Body of pancreas (tissue), 4 donors: Measurements from ENCODE around the gene PAPSS1. TPM values are rescaled to one million over a fixed set of nuclear protein-coding genes. Genes with fewer than 3 reads are reported as not detected.

Experiments used
- ATAC-seq: fragments of 150-250 bp; one replicate; pipeline ENCODE4 v1.9.1; 2016
- DNase-seq, 4 donors: peaks; one replicate each; pipeline ENCODE4 v3.0.0-alpha.2; 2019
- H3K27ac ChIP-seq, 4 donors: fragments of 200-600 bp; sonication (generic); 1 replicate in 3 of 4; 2 replicates in 1 of 4; pipeline versions ENCODE4 v1.5.1 to v1.6.1; 2016 to 2019; ENCODE audit warnings: mild to moderate bottlenecking in 1 of 4, mixed read lengths in 1 of 4, moderate library complexity in 1 of 4
- H3K27me3 ChIP-seq, 2 donors: fragments of 200-600 bp; sonication (generic); one replicate each; pipeline ENCODE4 v1.6.0; 2016; ENCODE audit warnings: mild to moderate bottlenecking in 1 of 2
- H3K36me3 ChIP-seq, 2 donors: fragments of 200-600 bp; sonication (generic); replicated peaks in 1 of 2; 2 replicates each; pipeline ENCODE4 v1.5.1; 2016; ENCODE audit warnings: low read depth in 2 of 2; ENCODE audit not compliant: insufficient read depth in 1 of 2
- H3K4me1 ChIP-seq: fragments of 200-600 bp; sonication (generic); one replicate; pipeline ENCODE4 v1.6.0; 2016
- H3K4me3 ChIP-seq, 2 donors: fragments of 200-600 bp; sonication (generic); 1 replicate in 1 of 2; 2 replicates in 1 of 2; pipeline ENCODE4 v1.5.1; 2016 to 2019
- H3K9me3 ChIP-seq, 3 donors: fragments of 200-600 bp; sonication (generic); 1 replicate in 2 of 3; 2 replicates in 1 of 3; pipeline ENCODE4 v1.5.1; 2016
- CTCF ChIP-seq, 7 experiments: fragments of 450-650 bp in 4 of 7; fragments of 200-600 bp in 3 of 7; sonication (generic) in 3 of 7; IDR thresholded peaks; one replicate each; pipeline ENCODE4 v1.5.1; 2016 to 2019; ENCODE audit warnings: antibody characterized with exemption in 7 of 7
- POLR2A ChIP-seq, 3 donors: fragments of 450-650 bp; IDR thresholded peaks; one replicate each; pipeline ENCODE4 v1.6.1; 2016; ENCODE audit warnings: antibody characterized with exemption in 3 of 3, mild to moderate bottlenecking in 2 of 3
- WGBS, 2 donors: methylation state at CpG; one replicate each; pipeline ENCODE4 v1.1.5; 2017; 5-methylcytosine and 5-hydroxymethylcytosine counted together
- intact Hi-C: fragments of 100-400 bp; cut with DNase I; formaldehyde crosslinking; loops from one replicate; pipeline ENCODE4 v1.15.1; 2023
- total RNA-seq, 2 donors: library from RNA; depleted of rRNA; stranded (reverse); fragments of >200 nt; gene quantifications; one replicate each; pipeline ENCODE4 v1.1.0, GENCODE V29; 2016

The PAPSS1 gene
- total RNA-seq, 2 donors from 2014 or later = 15.8 to 42.3 TPM

GRCh38 chr4:107625391-107625902 is 94.6 kb downstream of the PAPSS1 start:
- TF ChIP-seq POLR2A (IDR thresholded peaks at IDR 0.05) (no peak), CTCF (IDR thresholded peaks at IDR 0.05) (no peak)
- H3K36me3 ChIP-seq = no peaks in the 10 kb centered on the region
- no peak overlapping the region for H3K27ac ChIP-seq
- no peak overlapping the region for H3K4me3 ChIP-seq
- 91 to 95% methylated on average over 4 of the region's 4 CpGs for WGBS, 2 donors
- no peaks in the 10 kb centered on the region for H3K9me3 ChIP-seq
- no peak for DNase-seq
- intact Hi-C loops = no loop called here
- no peaks in the 10 kb centered on the region for H3K27me3 ChIP-seq
- no peaks in the 10 kb centered on the region for H3K4me1 ChIP-seq
- no peak for ATAC-seq

GRCh38 chr4:107624024-107624423 is 96.0 kb downstream of the PAPSS1 start:
- DNase-seq (no peak), ATAC-seq (no peak)
- Histone ChIP-seq H3K4me3 (no peak overlapping the region), H3K4me1 (peaks cover 3% of the 10 kb centered on the region), H3K27ac (no peak overlapping the region), H3K9me3 (no peaks in the 10 kb centered on the region), H3K27me3 (no peaks in the 10 kb centered on the region), H3K36me3 (no peaks in the 10 kb centered on the region)
- 89 to 97% methylated on average over 2 of the region's 2 CpGs for WGBS, 2 donors
- intact Hi-C loops = no loop called here
- TF ChIP-seq CTCF (IDR thresholded peaks at IDR 0.05) (no peak), POLR2A (IDR thresholded peaks at IDR 0.05) (no peak)

- no peak for TF ChIP-seq CTCF (IDR thresholded peaks at IDR 0.05)
- no peak for TF ChIP-seq POLR2A (IDR thresholded peaks at IDR 0.05)
- DNase-seq (no peak), ATAC-seq (no peak)
- Histone ChIP-seq H3K4me1 (peaks cover 10% of the 10 kb centered on the region), H3K4me3 (no peak overlapping the region), H3K9me3 (no peaks in the 10 kb centered on the region), H3K27ac (no peak overlapping the region), H3K36me3 (no peaks in the 10 kb centered on the region), H3K27me3 (no peaks in the 10 kb centered on the region)
- intact Hi-C loops = no loop called here
- WGBS, 2 donors = 95 to 100% methylated on average over 2 of the region's 2 CpGs
Observed at GRCh38 chr4:107622006-107622405, 98.0 kb downstream of the PAPSS1 start.

GRCh38 chr4:107619731-107620130 is 100.3 kb downstream of the PAPSS1 start:
- Histone ChIP-seq H3K4me3 (no peak overlapping the region), H3K36me3 (no peaks in the 10 kb centered on the region), H3K9me3 (no peaks in the 10 kb centered on the region), H3K27ac (no peak overlapping the region), H3K4me1 (peaks cover 13% of the 10 kb centered on the region), H3K27me3 (no peaks in the 10 kb centered on the region)
- ATAC-seq (no peak), DNase-seq (no peak)
- intact Hi-C loops = no loop called here
- TF ChIP-seq CTCF (IDR thresholded peaks at IDR 0.05) = no peak
- TF ChIP-seq POLR2A (IDR thresholded peaks at IDR 0.05) = no peak
- WGBS, 2 donors = 89 to 91% methylated on average over 2 of the region's 2 CpGs

- H3K9me3 ChIP-seq = no peaks in the 10 kb centered on the region
- 82 to 87% methylated on average over 2 of the region's 2 CpGs for WGBS, 2 donors
- DNase-seq = no peak
- no peaks in the 10 kb centered on the region for H3K27me3 ChIP-seq
- ATAC-seq = no peak
- H3K36me3 ChIP-seq = no peaks in the 10 kb centered on the region
- TF ChIP-seq CTCF (IDR thresholded peaks at IDR 0.05) (no peak), POLR2A (IDR thresholded peaks at IDR 0.05) (no peak)
- intact Hi-C loops = no loop called here
- H3K27ac ChIP-seq = no peak overlapping the region
- H3K4me3 ChIP-seq = no peak overlapping the region
- peaks cover 13% of the 10 kb centered on the region for H3K4me1 ChIP-seq
Observed at GRCh38 chr4:107619066-107619465, 101.0 kb downstream of the PAPSS1 start.
